ENCODE results near the gene SOX30. TPM values are rescaled to one million over a fixed set of nuclear protein-coding genes. Genes with fewer than 3 reads are reported as not detected.

Gene SOX30
- total RNA-seq, 1 donor: under 0.01 TPM

- DNase-seq (ENCODE audit: low read depth): no peak
- no peak for TF ChIP-seq CTCF (IDR thresholded peaks at IDR 0.05; ENCODE audit: insufficient read depth, low read depth, low read length)
- H3K4me3 ChIP-seq (ENCODE audit: low read depth, low read length): no peak overlapping the region
Measured at GRCh38 chr5:157597277-157597676, 55.0 kb downstream of the SOX30 start.

GRCh38 chr5:157596487-157596886 lies 55.8 kb downstream of the SOX30 start:
- TF ChIP-seq CTCF (IDR thresholded peaks at IDR 0.05; ENCODE audit: insufficient read depth, low read depth, low read length): no peak
- H3K4me3 ChIP-seq (ENCODE audit: low read depth, low read length): no peak overlapping the region
- no peak for DNase-seq (ENCODE audit: low read depth)

GRCh38 chr5:157594675-157595459 lies 57.4 kb downstream of the SOX30 start:
- H3K4me3 ChIP-seq (ENCODE audit: low read depth, low read length): no peak overlapping the region
- no peak for TF ChIP-seq CTCF (IDR thresholded peaks at IDR 0.05; ENCODE audit: insufficient read depth, low read depth, low read length)
- DNase-seq (ENCODE audit: low read depth): no peak

GRCh38 chr5:157594257-157594656 lies 58.0 kb downstream of the SOX30 start:
- H3K4me3 ChIP-seq (ENCODE audit: low read depth, low read length): no peak overlapping the region
- DNase-seq (ENCODE audit: low read depth): no peak
- TF ChIP-seq CTCF (IDR thresholded peaks at IDR 0.05; ENCODE audit: insufficient read depth, low read depth, low read length): no peak

- TF ChIP-seq CTCF (IDR thresholded peaks at IDR 0.05; ENCODE audit: insufficient read depth, low read depth, low read length): no peak
- no peak for DNase-seq (ENCODE audit: low read depth)
- H3K4me3 ChIP-seq (ENCODE audit: low read depth, low read length): no peak overlapping the region
Measured at GRCh38 chr5:157593052-157593757, 59.0 kb downstream of the SOX30 start.

- DNase-seq (ENCODE audit: low read depth): no peak
- H3K4me3 ChIP-seq (ENCODE audit: low read depth, low read length): no peak overlapping the region
Measured at GRCh38 chr5:157592594-157592993, 59.6 kb downstream of the SOX30 start.

More at GRCh38 chr5:157592594-157592993, 59.6 kb downstream of the SOX30 start:
- TF ChIP-seq CTCF (IDR thresholded peaks at IDR 0.05; ENCODE audit: insufficient read depth, low read depth, low read length): no peak

All from fibroblast of villous mesenchyme (primary cell).